ENCODE data around the gene MYO9A. TPM values are rescaled to one million over a fixed set of nuclear protein-coding genes. Genes with fewer than 3 reads are reported as not detected.

Gene MYO9A
- polyA plus RNA-seq (2013, experiment 1 of 2) = 13.3 TPM
- 9.5 TPM for polyA plus RNA-seq (2013, experiment 2 of 2)

- peak within 1 kb of the TSS; percentile 81 for H3K4me3 ChIP-seq (ENCODE audit: extremely low read depth, insufficient read depth, low read length, poor library complexity, severe bottlenecking)
- 1% methylated on average over 41 to 46 of the region's 69 CpGs for WGBS, 2 experiments (ENCODE audit: insufficient coverage in 2 of 2)
- H3K9me3 ChIP-seq (ENCODE audit: control insufficient read depth, low read length) = no peaks in the 10 kb centered on the region
- no peaks in the 10 kb centered on the region for H3K36me3 ChIP-seq (ENCODE audit: control insufficient read depth, insufficient read depth, low read length)
- peaks cover 16% of the 10 kb centered on the region for H3K4me1 ChIP-seq (ENCODE audit: control insufficient read depth, insufficient read depth, low read length, poor library complexity, severe bottlenecking)
- peak within 1 kb of the TSS; percentile 96 for H3K27ac ChIP-seq (ENCODE audit: low read depth, low read length, severe bottlenecking)
Observed at GRCh38 chr15:72118017-72118978, at the start of gene MYO9A, which contains the start of gene SENP8. Gene MYO9A, minus strand, starts transcription at chr15:72118150. Its CDS starts 71,587 bp downstream, at chr15:72046563. Gene SENP8, plus strand, starts transcription at chr15:72118403. Its CDS starts 21,221 bp downstream, at chr15:72139624.

- no peak overlapping the region for H3K27ac ChIP-seq (ENCODE audit: low read depth, low read length, severe bottlenecking)
- H3K4me3 ChIP-seq (ENCODE audit: extremely low read depth, insufficient read depth, low read length, poor library complexity, severe bottlenecking) = no peak overlapping the region
- H3K4me1 ChIP-seq (ENCODE audit: control insufficient read depth, insufficient read depth, low read length, poor library complexity, severe bottlenecking) = peaks cover 4% of the 10 kb centered on the region
- H3K9me3 ChIP-seq (ENCODE audit: control insufficient read depth, low read length) = no peaks in the 10 kb centered on the region
- 88 to 100% methylated on average over 1 to 6 of the region's 6 CpGs for WGBS, 2 experiments (ENCODE audit: insufficient coverage in 2 of 2)
- no peaks in the 10 kb centered on the region for H3K36me3 ChIP-seq (ENCODE audit: control insufficient read depth, insufficient read depth, low read length)
Observed at GRCh38 chr15:72167445-72167844, 49.5 kb upstream of the MYO9A start.

- Histone ChIP-seq H3K4me1 (ENCODE audit: control insufficient read depth, insufficient read depth, low read length, poor library complexity, severe bottlenecking) (peaks cover 4% of the 10 kb centered on the region), H3K27ac (ENCODE audit: low read depth, low read length, severe bottlenecking) (no peak overlapping the region), H3K36me3 (ENCODE audit: control insufficient read depth, insufficient read depth, low read length) (no peaks in the 10 kb centered on the region), H3K9me3 (ENCODE audit: control insufficient read depth, low read length) (no peaks in the 10 kb centered on the region), H3K4me3 (ENCODE audit: extremely low read depth, insufficient read depth, low read length, poor library complexity, severe bottlenecking) (no peak overlapping the region)
- 89 to 96% methylated on average over 4 of the region's 5 CpGs for WGBS, 2 experiments (ENCODE audit: insufficient coverage in 2 of 2)
Observed at GRCh38 chr15:72166716-72167417, 48.9 kb upstream of the MYO9A start.

GRCh38 chr15:72163719-72164118 is 45.8 kb upstream of the MYO9A start:
- peaks cover 4% of the 10 kb centered on the region for H3K4me1 ChIP-seq (ENCODE audit: control insufficient read depth, insufficient read depth, low read length, poor library complexity, severe bottlenecking)
- no peak overlapping the region for H3K4me3 ChIP-seq (ENCODE audit: extremely low read depth, insufficient read depth, low read length, poor library complexity, severe bottlenecking)
- H3K36me3 ChIP-seq (ENCODE audit: control insufficient read depth, insufficient read depth, low read length) = no peaks in the 10 kb centered on the region
- no peaks in the 10 kb centered on the region for H3K9me3 ChIP-seq (ENCODE audit: control insufficient read depth, low read length)
- WGBS, 2 experiments (ENCODE audit: insufficient coverage in 2 of 2) = 69 to 89% methylated on average over 2 to 4 of the region's 4 CpGs
- H3K27ac ChIP-seq (ENCODE audit: low read depth, low read length, severe bottlenecking) = no peak overlapping the region

- 88 to 90% methylated on average over 3 to 5 of the region's 5 CpGs for WGBS, 2 experiments (ENCODE audit: insufficient coverage in 2 of 2)
- Histone ChIP-seq H3K27ac (ENCODE audit: low read depth, low read length, severe bottlenecking) (no peak overlapping the region), H3K9me3 (ENCODE audit: control insufficient read depth, low read length) (no peaks in the 10 kb centered on the region), H3K4me3 (ENCODE audit: extremely low read depth, insufficient read depth, low read length, poor library complexity, severe bottlenecking) (no peak overlapping the region), H3K4me1 (ENCODE audit: control insufficient read depth, insufficient read depth, low read length, poor library complexity, severe bottlenecking) (no peaks in the 10 kb centered on the region), H3K36me3 (ENCODE audit: control insufficient read depth, insufficient read depth, low read length) (no peaks in the 10 kb centered on the region)
Observed at GRCh38 chr15:72162569-72162968, 44.6 kb upstream of the MYO9A start.

- no peaks in the 10 kb centered on the region for H3K9me3 ChIP-seq (ENCODE audit: control insufficient read depth, low read length)
- H3K27ac ChIP-seq (ENCODE audit: low read depth, low read length, severe bottlenecking) = no peak overlapping the region
- H3K4me1 ChIP-seq (ENCODE audit: control insufficient read depth, insufficient read depth, low read length, poor library complexity, severe bottlenecking) = no peaks in the 10 kb centered on the region
- 85 to 90% methylated on average over 4 to 6 of the region's 7 CpGs for WGBS, 2 experiments (ENCODE audit: insufficient coverage in 2 of 2)
- H3K4me3 ChIP-seq (ENCODE audit: extremely low read depth, insufficient read depth, low read length, poor library complexity, severe bottlenecking) = no peak overlapping the region
- no peaks in the 10 kb centered on the region for H3K36me3 ChIP-seq (ENCODE audit: control insufficient read depth, insufficient read depth, low read length)
Observed at GRCh38 chr15:72161361-72162132, 43.6 kb upstream of the MYO9A start.

GRCh38 chr15:72160696-72161245 is 42.8 kb upstream of the MYO9A start:
- Histone ChIP-seq H3K4me1 (ENCODE audit: control insufficient read depth, insufficient read depth, low read length, poor library complexity, severe bottlenecking) (peaks cover under 1% of the 10 kb centered on the region), H3K27ac (ENCODE audit: low read depth, low read length, severe bottlenecking) (no peak overlapping the region), H3K9me3 (ENCODE audit: control insufficient read depth, low read length) (no peaks in the 10 kb centered on the region), H3K4me3 (ENCODE audit: extremely low read depth, insufficient read depth, low read length, poor library complexity, severe bottlenecking) (no peak overlapping the region), H3K36me3 (ENCODE audit: control insufficient read depth, insufficient read depth, low read length) (no peaks in the 10 kb centered on the region)
- WGBS, 2 experiments (ENCODE audit: insufficient coverage in 2 of 2) = 84 to 100% methylated on average over 3 of the region's 5 CpGs

GRCh38 chr15:72156928-72157327 is 39.0 kb upstream of the MYO9A start:
- 80% methylated on average over 1 of the region's 2 CpGs; no CpG with 5 or more reads in 1 of the 2 experiments for WGBS, 2 experiments (ENCODE audit: insufficient coverage in 2 of 2)
- H3K36me3 ChIP-seq (ENCODE audit: control insufficient read depth, insufficient read depth, low read length) = no peaks in the 10 kb centered on the region
- H3K9me3 ChIP-seq (ENCODE audit: control insufficient read depth, low read length) = no peaks in the 10 kb centered on the region
- no peak overlapping the region for H3K4me3 ChIP-seq (ENCODE audit: extremely low read depth, insufficient read depth, low read length, poor library complexity, severe bottlenecking)
- H3K27ac ChIP-seq (ENCODE audit: low read depth, low read length, severe bottlenecking) = no peak overlapping the region
- H3K4me1 ChIP-seq (ENCODE audit: control insufficient read depth, insufficient read depth, low read length, poor library complexity, severe bottlenecking) = peaks cover 6% of the 10 kb centered on the region

GRCh38 chr15:72155635-72156616 is 38.0 kb upstream of the MYO9A start:
- peaks cover 6% of the 10 kb centered on the region for H3K4me1 ChIP-seq (ENCODE audit: control insufficient read depth, insufficient read depth, low read length, poor library complexity, severe bottlenecking)
- H3K4me3 ChIP-seq (ENCODE audit: extremely low read depth, insufficient read depth, low read length, poor library complexity, severe bottlenecking) = no peak overlapping the region
- H3K36me3 ChIP-seq (ENCODE audit: control insufficient read depth, insufficient read depth, low read length) = no peaks in the 10 kb centered on the region
- no peak overlapping the region for H3K27ac ChIP-seq (ENCODE audit: low read depth, low read length, severe bottlenecking)
- H3K9me3 ChIP-seq (ENCODE audit: control insufficient read depth, low read length) = no peaks in the 10 kb centered on the region
- WGBS, 2 experiments (ENCODE audit: insufficient coverage in 2 of 2) = 51 to 79% methylated on average over 8 to 12 of the region's 19 CpGs

Data from mesodermal cell (in vitro differentiated cells).